ENCODE data around the gene TANGO6.

Gene TANGO6

DNA sequence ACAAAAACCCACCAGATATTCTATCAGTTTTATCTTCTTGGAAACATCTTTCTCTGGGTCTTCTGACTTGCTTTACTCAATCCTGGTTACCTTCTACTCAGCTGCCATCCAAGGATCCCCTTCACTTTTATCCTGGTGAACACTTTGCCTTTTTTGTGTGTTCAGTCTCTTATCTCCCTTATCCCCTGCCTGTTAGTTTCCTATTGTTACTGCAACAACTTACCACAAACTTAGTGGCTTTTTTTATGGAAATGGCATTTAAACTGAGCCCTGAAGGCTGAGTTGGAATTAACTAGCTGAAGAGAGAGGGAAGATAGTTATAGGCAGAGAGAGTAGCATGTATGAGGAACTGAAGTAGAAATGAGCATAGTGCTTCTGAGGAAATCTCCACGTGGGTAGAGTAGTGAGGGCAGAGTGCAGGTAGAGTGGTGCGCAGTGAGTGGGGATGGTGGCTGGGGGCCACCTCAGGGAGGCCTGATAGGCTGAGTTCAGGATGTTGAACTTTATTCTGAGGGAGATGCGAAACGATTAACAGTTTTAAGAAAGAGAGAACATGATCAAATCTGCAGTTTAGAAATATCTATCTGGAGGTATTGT is 26.3 kb downstream of the TANGO6 start:
- no peak for DNase-seq

DNA sequence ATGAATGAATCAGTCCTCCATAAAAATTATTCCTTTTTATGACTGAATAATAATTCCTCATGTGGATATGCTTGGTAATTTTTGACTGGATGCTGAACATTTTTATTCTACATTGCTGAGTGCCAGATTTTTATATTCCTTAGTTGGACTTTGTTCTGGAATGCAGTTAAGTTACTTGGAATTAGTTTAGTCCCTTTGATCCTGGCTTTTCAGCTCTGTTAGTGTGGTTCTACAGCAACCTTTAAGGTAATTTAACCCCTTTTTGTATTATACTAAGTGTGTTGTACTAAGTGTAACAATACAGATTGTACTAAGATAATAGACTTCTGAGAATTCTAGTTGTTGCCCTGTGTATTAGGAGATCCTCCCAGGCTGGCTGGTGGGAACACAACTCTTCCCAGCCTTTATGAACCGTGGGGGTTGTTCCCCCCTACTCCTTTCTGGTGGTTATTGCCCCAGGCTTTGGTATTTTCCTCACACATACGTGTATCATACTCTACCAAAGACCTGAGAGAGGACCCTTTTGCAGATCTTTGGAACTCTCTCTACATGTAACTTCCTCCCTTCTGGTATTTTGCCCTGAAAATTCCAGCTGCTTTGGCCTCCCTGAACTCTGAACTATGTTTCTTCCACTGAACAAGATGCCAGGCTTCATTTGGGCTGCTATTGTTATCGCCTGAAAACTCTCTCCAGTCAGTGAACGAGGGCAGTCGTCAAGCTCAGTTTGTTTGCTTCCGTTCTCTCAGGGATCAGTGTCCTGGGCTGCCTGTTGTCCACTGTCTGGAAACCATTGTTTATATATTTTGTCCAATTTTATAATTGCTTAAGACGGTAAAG is 30.5 kb downstream of the TANGO6 start:
- DNase-seq: no peak

DNA sequence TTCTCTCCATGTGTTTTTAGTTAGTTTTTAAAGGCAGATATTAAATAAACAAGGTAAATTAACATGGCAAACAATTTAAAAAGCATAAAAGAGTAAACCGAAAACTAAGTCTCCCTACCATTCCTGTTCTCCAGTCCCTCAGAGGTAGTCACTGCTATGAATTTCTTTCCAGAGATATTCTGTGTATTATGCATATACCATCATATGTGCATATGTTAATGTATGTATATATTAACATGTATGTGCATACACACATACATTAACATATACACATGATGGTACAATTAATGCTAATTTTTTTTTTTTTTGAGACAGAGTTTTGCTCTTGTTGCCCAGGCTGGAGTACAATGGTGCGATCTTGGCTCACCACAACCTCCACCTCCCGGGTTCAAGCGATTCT is 32.5 kb downstream of the TANGO6 start:
- DNase-seq: no peak

DNA sequence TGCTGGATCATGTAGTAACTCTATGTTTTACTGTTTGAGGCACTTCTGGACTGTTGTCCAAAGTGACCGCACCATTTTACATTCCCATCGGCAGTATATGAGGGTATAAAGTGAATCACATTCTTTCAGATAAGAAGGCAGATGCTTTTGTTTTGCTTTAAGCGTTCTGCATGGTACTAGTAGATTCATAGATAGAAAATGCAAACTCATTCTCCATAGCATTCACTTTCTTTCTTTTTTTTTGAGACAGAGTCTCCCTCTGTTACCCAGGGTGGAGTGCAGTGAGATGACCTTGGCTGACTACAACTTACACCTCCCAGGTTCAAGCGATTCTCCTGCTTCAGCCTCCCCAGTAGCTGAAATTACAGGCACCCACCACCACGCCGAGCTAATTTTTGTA is 40.4 kb downstream of the TANGO6 start:
- DNase-seq: no peak

DNA sequence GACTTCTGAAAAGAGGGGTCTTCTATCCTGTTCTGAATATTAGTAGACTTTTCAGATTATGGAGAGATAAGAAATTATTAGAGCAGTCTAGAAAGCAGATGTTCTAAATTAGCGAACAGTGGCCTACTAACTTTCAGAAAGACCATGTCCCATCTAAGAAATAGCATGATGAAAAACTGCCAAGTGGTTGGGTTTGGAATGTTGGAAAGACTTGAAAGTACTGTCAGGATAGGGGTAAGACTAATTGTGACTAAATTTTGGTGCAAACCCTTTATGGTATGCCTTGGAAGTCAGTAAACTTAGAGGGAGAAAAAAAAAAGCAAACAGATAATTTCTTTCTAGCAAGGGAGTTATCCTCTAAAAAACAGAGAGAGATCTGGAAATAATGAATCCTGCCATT is 41.1 kb downstream of the TANGO6 start:
- no peak for DNase-seq

DNA sequence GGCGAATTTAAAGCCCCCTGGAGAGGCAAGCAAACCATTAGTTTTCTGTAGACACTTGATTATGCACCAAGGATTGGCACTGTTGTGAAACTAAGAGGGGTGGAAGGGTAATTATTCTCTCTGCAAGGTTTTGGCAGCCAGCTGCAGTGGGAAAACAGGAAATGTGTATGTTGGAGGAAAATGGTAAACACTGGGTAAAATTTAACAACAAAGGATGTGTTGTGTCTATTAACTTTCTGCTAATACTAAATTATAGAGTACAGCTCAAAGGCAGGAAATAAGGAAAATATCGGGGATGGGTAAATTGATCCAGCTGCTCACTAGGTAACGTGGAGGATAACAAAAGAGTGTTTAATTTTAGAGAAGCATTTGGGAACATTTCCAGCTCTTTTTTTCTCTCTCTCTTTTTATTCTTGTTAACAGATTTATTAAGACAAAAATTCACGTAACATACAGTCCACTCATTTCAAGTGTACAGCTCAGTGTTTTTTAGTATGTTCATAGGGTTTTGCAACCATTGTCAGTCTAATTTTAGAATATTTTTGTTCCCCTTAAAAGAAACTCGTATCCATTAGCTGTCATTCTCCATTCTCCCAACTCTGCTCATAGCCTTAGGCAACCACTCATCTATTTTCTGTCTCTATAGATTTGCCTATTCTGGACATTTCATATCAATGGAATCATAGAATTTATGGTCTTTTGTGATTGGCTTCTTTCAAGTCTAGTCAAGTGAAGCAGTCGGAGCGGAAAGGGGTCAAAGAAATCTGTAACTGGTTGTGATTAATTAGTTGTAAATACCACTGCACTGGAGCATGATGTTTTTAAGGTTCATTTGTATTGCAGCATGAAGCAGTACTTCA is 41.8 kb downstream of the TANGO6 start:
- DNase-seq: no peak

DNA sequence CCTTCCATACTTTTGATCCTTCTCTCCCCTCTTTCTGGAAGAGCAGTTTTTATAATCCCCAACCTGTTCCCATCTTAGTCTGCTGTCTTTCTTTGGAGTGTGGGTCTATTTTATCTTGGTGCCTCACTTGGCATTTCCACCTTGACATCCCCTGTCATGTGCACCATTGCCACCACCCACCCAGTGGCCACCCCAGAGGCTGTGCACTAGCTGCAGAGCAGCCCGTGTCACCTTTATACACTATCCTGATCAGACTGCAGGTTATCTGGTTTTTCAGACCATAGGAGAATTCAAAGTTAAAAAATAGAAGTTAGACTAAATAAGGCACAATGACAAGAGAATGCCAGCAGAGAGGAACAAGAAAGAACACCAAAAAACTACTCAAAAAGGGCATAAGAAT is 43.8 kb downstream of the TANGO6 start:
- no peak for DNase-seq

DNA sequence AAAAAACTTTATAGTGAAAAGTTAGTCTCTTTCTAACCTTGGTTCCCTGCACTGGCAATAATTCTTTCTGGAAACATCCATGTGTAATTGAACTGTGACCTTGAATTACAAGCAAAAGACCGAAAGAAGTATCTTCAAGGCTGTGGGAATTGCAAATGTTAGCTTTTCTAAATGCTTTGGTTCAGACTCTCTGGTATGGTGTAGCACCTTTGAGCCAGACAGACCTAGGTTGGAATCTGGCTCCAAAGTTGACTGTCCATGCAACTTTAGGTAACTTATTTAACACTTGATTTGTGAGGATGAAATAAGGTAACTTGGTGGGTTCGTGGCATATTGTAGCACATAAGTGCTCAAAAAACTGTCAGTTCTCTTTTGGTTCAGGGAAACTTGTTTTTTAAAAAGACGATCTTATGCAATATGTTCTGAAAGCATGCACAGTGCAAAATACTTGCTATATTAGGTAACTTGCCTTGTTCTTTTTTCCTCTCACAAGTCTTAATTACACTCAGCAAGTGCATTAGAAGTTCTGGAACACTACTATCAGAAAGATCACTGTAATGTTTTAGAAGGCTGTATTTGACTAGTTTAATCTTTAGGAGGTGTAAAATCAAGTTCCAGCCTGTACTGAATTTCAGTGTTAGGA is 46.3 kb downstream of the TANGO6 start:
- DNase-seq: no peak

DNA sequence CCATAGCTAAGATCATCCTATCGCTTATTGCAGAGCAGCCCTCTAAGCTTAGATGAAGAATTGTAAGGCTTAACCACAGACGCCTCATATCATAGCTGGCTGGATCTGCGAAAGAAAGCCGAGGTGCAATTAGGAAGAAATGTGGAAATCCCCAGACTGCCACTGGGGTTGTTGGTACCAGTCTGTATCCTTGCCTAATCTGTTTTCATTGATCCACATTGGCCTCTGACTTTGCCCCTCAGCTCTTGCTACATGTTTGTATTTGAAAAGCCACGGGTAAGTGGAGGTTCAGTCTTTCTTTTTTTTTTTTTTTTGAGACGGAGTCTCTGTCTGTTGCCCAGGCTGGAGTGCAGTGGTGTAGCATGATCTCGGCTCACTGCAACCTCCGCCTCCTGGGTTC is 48.9 kb downstream of the TANGO6 start:
- no peak for DNase-seq

DNA sequence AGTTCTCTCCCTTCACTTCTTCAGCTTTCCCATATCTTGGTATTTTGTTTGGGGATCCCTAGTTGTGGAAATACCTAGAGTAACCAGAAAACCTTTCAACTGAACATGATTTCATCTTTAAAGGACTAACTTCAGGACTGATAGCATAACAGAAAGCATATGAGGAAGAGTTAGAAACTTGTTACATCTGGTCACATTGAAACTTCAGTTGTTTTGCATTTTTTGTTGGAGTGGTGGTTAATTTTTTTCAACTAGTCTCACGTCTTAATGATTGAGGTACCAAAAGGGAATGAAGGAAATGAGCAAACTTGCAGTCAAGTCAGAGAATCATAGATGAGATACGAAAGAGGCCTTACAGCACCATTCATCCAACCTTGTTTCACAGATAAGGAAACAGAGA is 49.6 kb downstream of the TANGO6 start:
- no peak for DNase-seq

DNA sequence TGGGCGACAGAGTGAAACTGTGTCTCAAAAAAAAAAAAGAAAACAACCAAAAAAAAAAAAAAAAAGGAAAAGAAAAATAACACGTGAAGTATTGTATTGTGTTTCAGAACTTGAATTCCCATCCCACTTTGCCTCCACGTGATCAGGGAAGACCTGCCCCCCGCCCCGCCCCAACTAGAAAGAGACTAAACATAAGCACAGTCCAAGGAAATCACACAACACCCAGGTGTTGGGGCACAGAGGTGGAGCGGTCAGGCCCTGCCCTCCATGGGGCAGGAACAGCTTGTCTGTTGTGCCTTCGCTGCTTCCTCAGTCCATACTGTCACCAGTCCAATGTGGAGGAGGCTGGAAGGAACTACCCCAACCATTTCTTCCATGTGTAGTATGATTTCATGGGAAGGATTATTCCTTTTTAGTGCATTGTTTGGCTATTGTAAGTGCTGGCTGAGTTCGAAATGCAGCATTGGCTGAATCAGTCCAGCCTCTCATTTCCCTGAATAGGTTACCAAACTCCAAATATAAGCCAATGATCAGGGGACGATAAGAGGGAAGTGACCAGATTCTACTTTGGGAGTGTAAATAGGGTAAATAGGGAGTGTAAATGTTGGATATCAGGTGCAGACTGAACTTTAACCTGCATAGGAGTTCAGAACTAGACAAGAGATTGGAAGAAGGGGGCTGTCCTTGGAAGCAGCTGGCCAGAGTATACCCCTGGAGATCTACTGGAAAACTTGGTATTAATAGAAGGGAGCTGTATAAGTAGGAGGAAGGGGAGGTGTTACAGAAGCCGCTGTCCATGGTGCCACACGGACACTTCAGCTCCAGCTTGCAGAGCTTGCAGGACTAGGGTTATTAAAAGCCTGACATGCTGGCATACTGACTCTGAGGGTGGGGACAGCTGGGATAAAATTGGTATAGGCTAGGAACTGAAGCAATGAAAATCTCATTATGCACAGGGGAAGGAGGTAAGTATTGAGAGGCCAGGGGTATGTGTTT is 50.7 kb downstream of the TANGO6 start:
- no peak for DNase-seq

DNA sequence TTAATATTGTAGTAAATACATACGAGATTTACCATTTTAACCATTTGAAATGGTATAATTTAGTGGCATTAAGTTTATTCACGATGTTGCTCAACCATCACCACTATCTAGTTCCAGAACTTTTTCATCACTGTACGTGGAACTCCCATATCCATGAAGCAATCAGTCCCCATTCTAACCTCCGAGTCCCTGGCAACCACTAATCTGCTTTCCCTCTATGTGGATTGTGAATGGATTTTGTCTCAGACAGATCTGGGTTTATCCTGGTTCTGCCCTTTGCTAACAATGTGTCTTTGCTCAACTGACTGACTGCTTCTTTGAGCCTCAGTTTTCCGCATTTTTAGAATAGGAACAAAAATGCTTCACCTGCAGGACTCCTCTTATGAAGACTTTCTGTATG is 51.4 kb downstream of the TANGO6 start:
- DNase-seq: no peak

DNA sequence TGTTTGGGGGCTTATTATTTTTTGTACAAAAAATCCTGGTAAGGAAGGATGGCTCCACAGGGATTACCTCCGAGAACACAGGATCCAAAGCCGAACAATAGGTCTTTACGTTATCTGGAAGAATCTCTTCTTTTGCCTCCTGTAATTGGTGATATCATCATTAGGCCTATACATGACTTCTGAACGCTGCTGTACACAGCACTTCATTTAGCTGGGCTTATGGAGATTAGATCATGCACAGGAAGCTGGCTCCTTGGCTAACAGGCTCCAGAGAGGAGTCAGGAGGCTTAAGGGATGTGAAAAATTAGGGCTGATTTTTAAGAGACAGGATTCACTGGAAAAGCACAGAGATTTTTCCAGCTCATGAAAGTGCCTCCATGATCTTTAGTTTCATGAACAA is 54.7 kb downstream of the TANGO6 start:
- no peak for DNase-seq

DNA sequence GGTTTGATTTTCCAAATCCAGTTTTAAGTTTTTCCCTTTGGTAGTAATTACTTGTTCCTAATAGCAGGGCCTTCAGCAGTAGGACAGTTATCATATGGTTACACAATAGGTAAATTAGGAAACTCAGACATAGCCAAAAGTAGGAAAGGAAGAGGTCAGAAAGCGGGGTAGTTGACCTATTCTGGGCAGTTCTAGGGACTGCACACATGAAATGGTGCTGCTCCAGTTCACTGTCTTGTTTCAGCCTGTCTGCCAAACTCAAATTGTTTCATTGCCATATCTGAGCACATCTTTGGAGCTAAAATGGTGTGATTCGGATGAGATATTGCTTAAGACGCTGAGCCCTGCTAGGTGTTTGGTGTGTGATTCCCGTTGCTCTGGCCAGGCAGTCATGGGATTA is 56.7 kb downstream of the TANGO6 start:
- no peak for DNase-seq

DNA sequence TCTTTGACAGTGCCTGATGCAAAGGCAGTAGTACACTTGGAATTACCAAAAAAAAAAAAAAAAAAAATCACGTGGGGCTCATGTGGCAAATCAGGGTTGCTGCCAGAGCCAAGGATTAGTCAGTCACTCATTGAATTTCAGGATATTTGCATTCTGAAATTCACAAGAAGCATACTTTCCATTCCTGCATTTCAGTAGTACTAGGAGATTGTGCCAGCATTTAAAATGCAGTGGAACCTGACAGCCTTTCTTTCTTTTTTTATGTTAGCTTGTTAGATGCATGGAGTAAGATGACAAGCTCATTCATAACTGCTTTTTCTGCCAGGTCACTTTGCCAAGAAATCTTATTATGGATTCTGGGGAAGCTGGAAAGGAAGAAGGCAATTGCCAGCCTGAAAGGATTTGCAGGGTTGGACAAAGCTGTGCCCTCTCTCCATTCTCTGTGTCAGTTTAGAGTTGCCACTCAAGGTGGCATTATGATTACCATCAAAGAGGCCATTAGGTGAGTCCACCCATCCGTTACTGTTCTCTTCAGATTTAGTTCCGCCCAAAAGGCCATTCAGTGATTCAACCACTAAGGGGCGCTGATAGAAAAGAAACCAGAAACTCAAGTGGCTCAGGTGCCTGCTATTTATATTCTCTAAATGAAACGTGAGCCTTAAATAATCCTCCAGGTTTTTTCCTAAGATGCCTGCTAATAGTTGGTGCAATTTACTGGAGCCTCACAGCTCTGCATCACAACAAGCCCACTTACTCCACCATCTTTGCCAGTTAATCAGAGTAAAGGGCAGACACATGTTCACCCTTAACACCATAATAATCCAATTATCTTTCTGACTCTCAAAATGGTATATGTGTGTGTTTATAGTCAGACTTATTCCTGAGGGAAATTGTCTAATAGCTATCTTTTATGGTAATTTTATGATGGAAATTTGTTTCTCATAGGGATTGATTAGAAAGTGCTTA is 59.0 kb downstream of the TANGO6 start:
- DNase-seq: no peak

DNA sequence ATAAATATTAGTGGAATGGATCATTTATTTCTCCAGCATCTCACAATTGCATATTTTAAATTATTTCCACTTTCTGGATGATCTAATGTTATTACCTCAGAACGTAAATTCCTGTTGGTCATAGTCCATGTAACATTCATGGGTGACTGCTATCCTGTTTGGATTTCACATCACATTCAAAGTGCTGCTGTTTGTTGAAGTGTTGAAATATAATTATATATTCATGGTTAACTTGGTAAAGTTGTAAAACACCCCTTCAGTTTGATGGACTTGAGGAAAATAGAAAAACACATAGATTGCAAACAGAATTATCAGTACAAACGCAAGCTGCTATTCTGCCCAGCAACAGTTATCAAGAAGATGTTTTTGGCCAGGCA is 59.6 kb downstream of the TANGO6 start:
- no peak for DNase-seq

DNA sequence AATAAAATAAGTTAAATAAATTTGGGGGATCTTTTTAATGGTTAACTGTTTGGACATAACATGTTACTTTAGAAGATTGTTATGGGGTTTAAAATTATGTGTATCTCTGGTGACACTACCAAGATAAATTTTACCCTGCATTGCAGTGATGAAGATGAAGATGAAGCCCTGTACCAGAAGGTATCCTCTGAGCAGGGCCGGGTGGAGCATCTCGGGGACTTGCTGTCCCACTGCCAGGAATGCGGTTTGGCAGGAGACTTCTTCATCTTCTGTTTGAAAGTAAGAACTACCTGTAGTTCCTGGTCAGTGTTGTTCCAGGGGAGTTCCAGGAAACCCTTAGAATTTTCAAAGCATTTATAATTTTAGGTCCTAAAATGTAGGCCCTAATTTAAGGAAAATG is 64.0 kb downstream of the TANGO6 start:
- DNase-seq: no peak

DNA sequence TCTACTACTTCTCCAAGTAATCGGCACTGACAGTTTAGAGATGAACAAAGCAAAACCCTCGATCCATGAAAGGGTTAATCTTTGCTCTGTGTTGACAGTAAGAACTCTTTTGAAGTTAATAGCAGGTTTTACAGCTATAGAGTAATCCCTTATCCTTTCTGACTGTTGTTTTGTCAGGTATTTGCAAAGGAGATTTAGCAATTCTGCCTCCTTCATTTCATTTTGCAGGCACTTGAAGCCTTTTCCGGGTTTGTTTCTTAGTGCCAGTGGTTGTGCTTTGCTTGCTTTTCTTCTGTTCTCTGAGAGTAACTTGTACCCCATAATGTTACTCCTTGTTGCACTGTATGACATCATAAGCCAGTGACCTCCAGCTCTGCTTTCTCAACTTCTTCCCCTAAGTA is 64.5 kb downstream of the TANGO6 start:
- no peak for DNase-seq

DNA sequence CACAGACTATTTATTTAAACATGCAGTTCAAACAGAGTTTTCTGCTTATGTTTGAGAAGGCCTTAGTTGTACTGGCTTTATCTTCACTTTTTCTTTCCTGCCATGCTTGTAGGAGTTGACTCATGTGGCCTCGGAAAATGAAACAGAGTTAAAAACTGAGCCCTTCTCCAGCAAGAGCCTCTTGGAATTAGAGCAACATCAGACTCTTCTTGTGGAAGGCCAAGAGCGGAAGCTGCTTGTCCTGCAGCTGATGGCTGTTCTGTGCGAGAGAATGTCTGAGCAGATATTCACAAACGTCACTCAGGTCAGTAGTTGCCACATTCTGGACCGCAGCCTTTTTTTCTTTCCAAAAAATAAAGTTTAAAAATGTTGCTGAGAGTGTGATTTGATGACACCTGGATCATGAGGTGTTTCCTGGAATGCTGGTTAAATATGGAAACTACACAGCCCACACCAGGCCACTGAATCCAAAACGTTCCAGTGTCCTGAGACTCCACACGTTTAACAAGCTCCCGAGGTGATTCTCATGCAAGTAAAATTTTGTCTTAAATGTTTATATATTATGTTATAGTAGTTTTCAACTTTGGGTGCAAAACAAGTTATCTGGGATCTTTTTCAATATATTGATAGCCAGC is 65.9 kb downstream of the TANGO6 start:
- DNase-seq: no peak

DNA sequence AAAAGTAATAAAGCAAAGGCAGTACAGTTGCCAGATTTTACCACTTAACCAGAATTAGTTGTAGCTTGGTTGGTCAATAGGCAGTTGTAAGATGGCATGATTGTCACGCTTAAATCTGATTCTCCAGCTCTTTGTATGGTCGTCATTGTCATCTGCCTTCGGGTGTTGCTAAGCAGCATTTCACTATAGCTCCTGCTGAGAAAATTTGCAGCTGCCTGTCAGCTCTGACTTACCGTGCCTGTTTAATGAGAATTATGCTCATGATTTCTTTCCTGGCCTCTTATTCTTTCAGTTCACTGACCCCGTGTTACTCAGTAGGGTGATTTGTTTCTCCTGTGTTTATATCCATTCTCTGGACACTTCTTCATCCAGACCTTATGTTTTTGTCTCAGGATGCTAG is 66.7 kb downstream of the TANGO6 start:
- no peak for DNase-seq

Data from stimulated activated naive CD4-positive, alpha-beta T cell (primary cell).